ENCODE measurements around the gene HSBP1L1. TPM values are rescaled to one million over a fixed set of nuclear protein-coding genes. Genes with fewer than 3 reads are reported as not detected.

Gene HSBP1L1
- total and polyA plus RNA-seq, 2 of the 13 experiments (the other 11 are each of a cell fraction or from before 2014, with no cell fraction given): 22.6 to 45.1 TPM

DNA sequence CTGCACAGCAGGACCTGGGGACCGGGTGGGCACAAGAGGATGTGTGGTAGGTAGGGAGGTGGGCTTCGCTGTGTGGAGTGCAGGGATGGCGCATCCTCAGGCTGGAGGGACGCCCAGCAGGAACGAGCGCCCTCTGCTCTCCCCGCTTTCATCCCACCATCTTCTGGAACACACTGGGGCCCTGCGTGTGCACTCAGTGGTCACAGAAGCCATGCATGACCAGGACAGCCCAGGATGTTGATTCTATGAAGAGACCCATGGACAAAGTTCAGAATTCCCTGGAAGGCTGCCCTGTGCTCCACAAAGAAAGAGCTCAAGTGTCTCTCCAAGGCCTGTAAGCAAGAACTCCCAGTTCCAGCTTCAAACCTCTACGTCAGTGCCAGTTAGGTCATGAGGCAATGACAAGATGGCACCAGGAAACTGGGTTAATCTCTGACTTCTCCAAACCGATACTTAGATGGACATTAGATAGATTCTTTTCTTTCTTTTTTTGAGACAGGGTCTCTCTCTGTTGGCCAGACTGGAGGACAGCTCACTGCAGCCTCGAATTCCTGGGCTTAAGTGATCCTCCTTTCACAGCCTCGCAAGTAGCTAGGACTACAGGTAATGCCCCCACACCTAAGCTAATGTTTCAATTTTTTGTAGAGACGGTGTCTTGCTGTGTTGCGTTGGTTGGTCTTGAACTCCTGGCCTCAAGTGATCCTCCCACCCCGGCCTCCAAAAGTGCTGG is 16.4 kb upstream of the HSBP1L1 start (continued):
- TF ChIP-seq SNAPC4 (CRISPR knock-in tag; IDR thresholded peaks at IDR 0.05): 0 out of 2 replicates have a peak, but pooled peaks have one; percentile 35
- peak; percentile 67; the same call in 1 of the 2 replicates for TF ChIP-seq MIXL1 (CRISPR knock-in tag; IDR thresholded peaks at IDR 0.05)
- peak; percentile 89 for TF ChIP-seq RARA (CRISPR knock-in tag; IDR thresholded peaks at IDR 0.05)
- no peak for TF ChIP-seq CENPT (CRISPR knock-in tag; IDR thresholded peaks at IDR 0.05; ENCODE audit: low read depth)
- TF ChIP-seq TAF1 (CRISPR knock-in tag; IDR thresholded peaks at IDR 0.05): no peak
- peak in 1 of 2 experiments; percentile 72; a peak in 2 of 4 replicates for TF ChIP-seq EP300 (IDR thresholded peaks at IDR 0.05; ENCODE audit: low read depth in 2 of 2, low read length in 2 of 2)
- TF ChIP-seq EP300 (CRISPR knock-in tag; IDR thresholded peaks at IDR 0.05; ENCODE audit: borderline replicate concordance): peak; percentile 39; the same call in 1 of the 2 replicates
- TF ChIP-seq ZNF136 (CRISPR knock-in tag; IDR thresholded peaks at IDR 0.05; ENCODE audit: low read depth): no peak
- peak; percentile 66 for TF ChIP-seq ZMYM4 (CRISPR knock-in tag; IDR thresholded peaks at IDR 0.05)
- peak; percentile 59; the same call in 1 of the 2 replicates for TF ChIP-seq HDAC2 (CRISPR knock-in tag; IDR thresholded peaks at IDR 0.05)
- peak; percentile 96 for TF ChIP-seq MLX (CRISPR knock-in tag; IDR thresholded peaks at IDR 0.05)
- TF ChIP-seq ZNF660 (CRISPR knock-in tag; IDR thresholded peaks at IDR 0.05; ENCODE audit: borderline replicate concordance, low read depth): no peak
- TF ChIP-seq LCORL (IDR thresholded peaks at IDR 0.05): no peak
- peak; percentile 40; the same call in 1 of the 2 replicates for TF ChIP-seq LCORL (CRISPR knock-in tag; IDR thresholded peaks at IDR 0.05)
- TF ChIP-seq ZNF503 (CRISPR knock-in tag; IDR thresholded peaks at IDR 0.05): no peak
- peak; percentile 77 for TF ChIP-seq MED1 (CRISPR knock-in tag; IDR thresholded peaks at IDR 0.05)
- TF ChIP-seq GATAD2A (CRISPR knock-in tag; IDR thresholded peaks at IDR 0.05): peak; percentile 86
- peak; percentile 34; the same call in 1 of the 2 replicates for TF ChIP-seq HIVEP1 (CRISPR knock-in tag; IDR thresholded peaks at IDR 0.05)
- TF ChIP-seq MTA3 (CRISPR knock-in tag; IDR thresholded peaks at IDR 0.05): no peak
- TF ChIP-seq, protein P1, sequence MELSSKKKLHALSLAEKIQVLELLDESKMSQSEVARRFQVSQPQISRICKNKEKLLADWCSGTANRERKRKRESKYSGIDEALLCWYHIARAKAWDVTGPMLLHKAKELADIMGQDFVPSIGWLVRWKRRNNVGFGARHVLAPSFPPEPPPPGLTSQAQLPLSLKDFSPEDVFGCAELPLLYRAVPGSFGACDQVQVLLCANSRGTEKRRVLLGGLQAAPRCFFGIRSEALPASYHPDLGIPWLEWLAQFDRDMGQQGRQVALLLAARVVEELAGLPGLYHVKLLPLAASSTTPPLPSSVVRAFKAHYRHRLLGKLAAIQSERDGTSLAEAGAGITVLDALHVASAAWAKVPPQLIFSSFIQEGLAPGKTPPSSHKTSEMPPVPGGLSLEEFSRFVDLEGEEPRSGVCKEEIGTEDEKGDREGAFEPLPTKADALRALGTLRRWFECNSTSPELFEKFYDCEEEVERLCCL (CRISPR knock-in tag; IDR thresholded peaks at IDR 0.05; ENCODE audit: borderline replicate concordance): no peak
- TF ChIP-seq ZNF614 (CRISPR knock-in tag; IDR thresholded peaks at IDR 0.05; ENCODE audit: borderline replicate concordance): 0 out of 2 replicates have a peak, but pooled peaks have one; percentile 26
- TF ChIP-seq ZNF652 (CRISPR knock-in tag; IDR thresholded peaks at IDR 0.05; ENCODE audit: borderline replicate concordance, low read depth): no peak
- TF ChIP-seq TEAD3 (CRISPR knock-in tag; optimal IDR thresholded peaks at IDR 0.05; ENCODE audit: borderline replicate concordance): peak; percentile 57

Measured in HepG2 (cell line).